HG02973 (cell line): ENCODE results near the gene DNAJC4.

Experiments used
- ATAC-seq: cut with Tn5 transposase; IDR thresholded peaks from one replicate; pipeline ENCODE4 v1.9.1; 2021; ENCODE audit warnings: moderate library complexity; ENCODE audit not compliant: unreplicated experiment

Gene DNAJC4

GRCh38 chr11:64227405-64227956 lies 2.9 kb upstream of the DNAJC4 start:
- no peak for ATAC-seq

GRCh38 chr11:64229090-64229743 lies 1.1 kb upstream of the DNAJC4 start:
- no peak for ATAC-seq

GRCh38 chr11:64229744-64230170 lies 591 bp upstream of the DNAJC4 start:
- no peak for ATAC-seq

- no peak for ATAC-seq
Observed at GRCh38 chr11:64230985-64231365, 627 bp downstream of the DNAJC4 start.

- ATAC-seq = no peak
Observed at GRCh38 chr11:64231546-64231945, 1.2 kb downstream of the DNAJC4 start.

GRCh38 chr11:64232182-64232966 lies 2.0 kb downstream of the DNAJC4 start:
- ATAC-seq = no peak

GRCh38 chr11:64232967-64233315 lies 2.6 kb downstream of the DNAJC4 start:
- ATAC-seq = no peak

GRCh38 chr11:64233913-64234586 lies 3.7 kb downstream of the DNAJC4 start, which contains the start of gene VEGFB:
VEGFB (plus strand) TSS chr11:64234584; CDS start chr11:64234834, 250 bp downstream.
- no peak for ATAC-seq

- no peak for ATAC-seq
Observed at GRCh38 chr11:64234647-64235379, 4.5 kb downstream of the DNAJC4 start.

GRCh38 chr11:64235437-64236161 lies 5.3 kb downstream of the DNAJC4 start:
- ATAC-seq = no peak

- no peak for ATAC-seq
Observed at GRCh38 chr11:64237484-64237951, 7.2 kb downstream of the DNAJC4 start.

- no peak for ATAC-seq
Observed at GRCh38 chr11:64238076-64238475, 7.7 kb downstream of the DNAJC4 start.

- ATAC-seq = no peak
Observed at GRCh38 chr11:64238999-64239398, 8.7 kb downstream of the DNAJC4 start.

- ATAC-seq = peak; percentile 9
Observed at GRCh38 chr11:64239662-64240434, 9.5 kb downstream of the DNAJC4 start.

- peak; percentile 31 for ATAC-seq
Observed at GRCh38 chr11:64240435-64241240, 10.3 kb downstream of the DNAJC4 start, which contains the start of gene FKBP2. FKBP2 (plus strand) TSS chr11:64241095; CDS start chr11:64242388, 1,293 bp downstream.

GRCh38 chr11:64241241-64241490 lies 10.8 kb downstream of the DNAJC4 start:
- ATAC-seq = peak; percentile 51

- ATAC-seq = peak; percentile 9
Observed at GRCh38 chr11:64241491-64242374, 11.4 kb downstream of the DNAJC4 start.
